ENCODE measurements around the gene SYTL3. TPM values are rescaled to one million over a fixed set of nuclear protein-coding genes. Genes with fewer than 3 reads are reported as not detected.

SYTL3 gene
- polyA plus RNA-seq, 1 of the 3 experiments (the other 2 are of a cell fraction), result 2.3 TPM

- DNase-seq, result no peak
- WGBS (ENCODE audit: low lambda C conversion rate), result 22% methylated on average over 7 of the region's 8 CpGs
- Histone ChIP-seq H3K9ac (peak overlapping the region; percentile 99; the same call in 1 of the 2 replicates), H3K9me2 (no peaks in the 10 kb centered on the region), H3K36me3 (replicated peaks in 1 of 2; ENCODE audit: control insufficient read depth in 1 of 2, insufficient read depth in 2 of 2, low read length in 1 of 2) (peaks cover 15 to 25% of the 10 kb centered on the region in 2 experiments), H3K27ac (ENCODE audit: low read depth in 2 of 2, low read length in 1 of 2) (peak overlapping the region; percentile 77 to 94), H3F3A (replicated peaks; ENCODE audit: insufficient read depth) (peaks cover 24% of the 10 kb centered on the region), H2AFZ (ENCODE audit: low read depth) (no peak overlapping the region), H3K4me2 (peak overlapping the region; percentile 85), H3K79me2 (ENCODE audit: insufficient read depth) (peaks cover 68% of the 10 kb centered on the region), H3K27me3 (ENCODE audit: insufficient read depth) (no peaks in the 10 kb centered on the region), H4K20me1 (ENCODE audit: insufficient read depth) (peaks cover 39% of the 10 kb centered on the region), H3K9me3 (no peaks in the 10 kb centered on the region), H3K4me1 (ENCODE audit: control insufficient read depth in 1 of 2, insufficient read depth in 2 of 2, low read depth in 1 of 2, low read length in 1 of 2) (peaks cover 13 to 33% of the 10 kb centered on the region in 2 experiments; a peak in 3 of 4 replicates), H3K4me3 (ENCODE audit: low read depth in 2 of 2, low read length in 1 of 2) (peak overlapping the region; percentile 76 to 96)
- ChIA-PET CTCF (interaction anchor here (1.0 to 7.7 kb wide), 4 partner anchors 49 to 428 kb away, joined by 3 to 46 read pairs (median 4); no protein-coding TSS in a partner anchor), POLR2A (no interaction called here)
- TF ChIP-seq ELF1 (IDR thresholded peaks at IDR 0.05) (no peak), REST (IDR thresholded peaks at IDR 0.05; ENCODE audit: low read depth, low read length) (no peak), CHD2 (IDR thresholded peaks at IDR 0.05; ENCODE audit: low read length, partially characterized antibody) (peak; percentile 40), USF1 (IDR thresholded peaks at IDR 0.05; ENCODE audit: borderline replicate concordance, low read depth) (no peak), MEF2A (IDR thresholded peaks at IDR 0.05; ENCODE audit: borderline replicate concordance, low read depth) (peak; percentile 34; the same call in 1 of the 2 replicates), YY1 (IDR thresholded peaks at IDR 0.05; ENCODE audit: low read depth) (0 out of 2 replicates have a peak, but pooled peaks have one; percentile 24), NFIC (IDR thresholded peaks at IDR 0.05; ENCODE audit: borderline replicate concordance) (peak; percentile 78), RAD21 (IDR thresholded peaks at IDR 0.05; ENCODE audit: low read length) (no peak), GABPA (IDR thresholded peaks at IDR 0.05; ENCODE audit: low read depth) (no peak), TEAD4 (IDR thresholded peaks at IDR 0.05; ENCODE audit: borderline replicate concordance, insufficient read depth) (peak; percentile 65), ZBTB33 (IDR thresholded peaks at IDR 0.05; ENCODE audit: borderline replicate concordance, low read depth) (peak; percentile 73; the same call in 1 of the 2 replicates), TCF12 (IDR thresholded peaks at IDR 0.05) (peak; percentile 97), SMC3 (IDR thresholded peaks at IDR 0.05; ENCODE audit: low read depth, low read length) (no peak), MAX (IDR thresholded peaks at IDR 0.05; ENCODE audit: low read depth) (peak; percentile 94), FOSL2 (IDR thresholded peaks at IDR 0.05; ENCODE audit: borderline replicate concordance, low read depth) (peak; percentile 88), RFX5 (IDR thresholded peaks at IDR 0.05; ENCODE audit: low read length) (no peak), POLR2AphosphoS5 (IDR thresholded peaks at IDR 0.05; ENCODE audit: low read depth, low read length) (peak; percentile 62; the same call in 1 of the 2 replicates), USF2 (IDR thresholded peaks at IDR 0.05; ENCODE audit: borderline replicate concordance, low read depth, low read length) (no peak), PBX3 (IDR thresholded peaks at IDR 0.05) (peak; percentile 79), FOXJ3 (CRISPR knock-in tag; IDR thresholded peaks at IDR 0.05) (no peak), NRF1 (IDR thresholded peaks at IDR 0.05; ENCODE audit: low read depth, low read length) (no peak), RXRA (IDR thresholded peaks at IDR 0.05; ENCODE audit: borderline replicate concordance, low read depth) (peak; percentile 78; the same call in 1 of the 2 replicates), JUND (IDR thresholded peaks at IDR 0.05) (peak; percentile 72), TAF1 (IDR thresholded peaks at IDR 0.05; ENCODE audit: borderline replicate concordance, low read depth, low read length) (no peak), SIN3A (IDR thresholded peaks at IDR 0.05; ENCODE audit: borderline replicate concordance, low read depth, low read length) (peak; percentile 89)
These were observed 7.7 kb upstream of the SYTL3 start for GRCh38 chr6:158642097-158642601.
